KMS-11 (cell line): ENCODE measurements around the gene TPD52L2.

Experiments
- H2AFZ ChIP-seq: fragments of 200-600 bp; sonication (generic); 2 replicates; pipeline ENCODE4 v1.6.1; 2016; ENCODE audit warnings: antibody characterized with exemption, mixed run types, low read depth
- H3K27ac ChIP-seq: fragments of 200-600 bp; sonication (generic); 2 replicates; pipeline ENCODE4 v1.6.1; 2016; ENCODE audit warnings: mild to moderate bottlenecking, mixed run types
- H3K27me3 ChIP-seq: fragments of 200-600 bp; sonication (generic); 2 replicates; pipeline ENCODE4 v1.6.1; 2017; ENCODE audit warnings: mild to moderate bottlenecking, low read depth, mixed run types, moderate library complexity; ENCODE audit not compliant: insufficient read depth
- H3K36me3 ChIP-seq: fragments of 200-600 bp; sonication (generic); 2 replicates; pipeline ENCODE4 v1.6.1; 2017; ENCODE audit warnings: mild to moderate bottlenecking, mixed run types; ENCODE audit not compliant: insufficient read depth
- H3K4me1 ChIP-seq: fragments of 200-600 bp; sonication (generic); 2 replicates; pipeline ENCODE4 v1.6.1; 2016; ENCODE audit warnings: mild to moderate bottlenecking, low read depth, mixed run types; ENCODE audit not compliant: poor library complexity, severe bottlenecking
- H3K4me2 ChIP-seq: fragments of 200-600 bp; sonication (generic); 2 replicates; pipeline ENCODE4 v1.7.0; 2016; ENCODE audit warnings: mild to moderate bottlenecking, mixed run types
- H3K4me3 ChIP-seq: fragments of 200-600 bp; sonication (generic); IDR thresholded peaks from 2 replicates; pipeline ENCODE4 v1.6.1; 2017; ENCODE audit warnings: low read depth, low read length, mixed read lengths; ENCODE audit not compliant: insufficient read depth
- H3K79me2 ChIP-seq: fragments of 200-600 bp; sonication (generic); 2 replicates; pipeline ENCODE4 v1.6.1; 2016; ENCODE audit warnings: low read depth, mixed run types; ENCODE audit not compliant: insufficient read depth
- H3K9ac ChIP-seq: fragments of 200-600 bp; sonication (generic); 2 replicates; pipeline ENCODE4 v1.6.1; 2016; ENCODE audit warnings: mild to moderate bottlenecking, mixed run types
- H4K20me1 ChIP-seq: fragments of 200-600 bp; sonication (generic); 2 replicates; pipeline ENCODE4 v1.6.1; 2016; ENCODE audit warnings: mild to moderate bottlenecking, mixed run types; ENCODE audit not compliant: insufficient read depth
- TF ChIP-seq, protein P1 (sequence below): fragments of 200-600 bp; sonication (generic); conservative IDR thresholded peaks from 2 replicates; pipeline ENCODE4 v1.6.1; 2017; ENCODE audit warnings: low read depth, mild to moderate bottlenecking, antibody characterized with exemption, low read length, moderate library complexity, mixed read lengths

Gene TPD52L2

DNA sequence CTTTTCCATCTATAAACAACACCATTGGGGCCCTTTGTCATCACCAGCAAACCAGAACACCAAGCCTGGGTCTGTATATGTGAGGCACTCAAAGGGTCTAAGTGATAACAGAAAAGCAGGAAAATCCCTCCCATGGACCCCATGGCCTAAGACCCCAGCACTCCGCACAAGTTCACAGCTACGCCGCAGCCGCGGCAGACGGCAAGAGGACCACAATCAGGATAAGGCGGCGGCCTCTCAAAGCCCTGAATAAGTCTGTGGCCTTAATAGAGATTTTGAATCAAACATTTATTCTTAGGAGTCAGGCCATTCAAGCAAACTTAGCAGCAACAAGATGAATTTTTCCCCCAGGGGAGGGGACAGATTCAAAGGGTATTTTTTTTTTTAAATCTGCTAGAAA is 36.9 kb upstream of the TPD52L2 start:
- peaks cover 65% of the 10 kb centered on the region for H3K27me3 ChIP-seq
- H3K9ac ChIP-seq = no peak overlapping the region
- TF ChIP-seq, protein P1, sequence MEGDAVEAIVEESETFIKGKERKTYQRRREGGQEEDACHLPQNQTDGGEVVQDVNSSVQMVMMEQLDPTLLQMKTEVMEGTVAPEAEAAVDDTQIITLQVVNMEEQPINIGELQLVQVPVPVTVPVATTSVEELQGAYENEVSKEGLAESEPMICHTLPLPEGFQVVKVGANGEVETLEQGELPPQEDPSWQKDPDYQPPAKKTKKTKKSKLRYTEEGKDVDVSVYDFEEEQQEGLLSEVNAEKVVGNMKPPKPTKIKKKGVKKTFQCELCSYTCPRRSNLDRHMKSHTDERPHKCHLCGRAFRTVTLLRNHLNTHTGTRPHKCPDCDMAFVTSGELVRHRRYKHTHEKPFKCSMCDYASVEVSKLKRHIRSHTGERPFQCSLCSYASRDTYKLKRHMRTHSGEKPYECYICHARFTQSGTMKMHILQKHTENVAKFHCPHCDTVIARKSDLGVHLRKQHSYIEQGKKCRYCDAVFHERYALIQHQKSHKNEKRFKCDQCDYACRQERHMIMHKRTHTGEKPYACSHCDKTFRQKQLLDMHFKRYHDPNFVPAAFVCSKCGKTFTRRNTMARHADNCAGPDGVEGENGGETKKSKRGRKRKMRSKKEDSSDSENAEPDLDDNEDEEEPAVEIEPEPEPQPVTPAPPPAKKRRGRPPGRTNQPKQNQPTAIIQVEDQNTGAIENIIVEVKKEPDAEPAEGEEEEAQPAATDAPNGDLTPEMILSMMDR = no peak
- no peaks in the 10 kb centered on the region for H3K4me1 ChIP-seq
- H3K4me2 ChIP-seq = no peak overlapping the region
- H2AFZ ChIP-seq = no peak overlapping the region
- H3K36me3 ChIP-seq = no peaks in the 10 kb centered on the region
- no peaks in the 10 kb centered on the region for H4K20me1 ChIP-seq
- H3K79me2 ChIP-seq = no peaks in the 10 kb centered on the region
- no peak overlapping the region for H3K4me3 ChIP-seq
- H3K27ac ChIP-seq = no peak overlapping the region

- no peak overlapping the region for H2AFZ ChIP-seq
- no peak overlapping the region for H3K4me2 ChIP-seq
- no peaks in the 10 kb centered on the region for H4K20me1 ChIP-seq
- TF ChIP-seq, protein P1 = no peak
- H3K4me3 ChIP-seq = no peak overlapping the region
- H3K4me1 ChIP-seq = no peaks in the 10 kb centered on the region
- H3K9ac ChIP-seq = no peak overlapping the region
- H3K27ac ChIP-seq = no peak overlapping the region
- H3K36me3 ChIP-seq = no peaks in the 10 kb centered on the region
- no peaks in the 10 kb centered on the region for H3K79me2 ChIP-seq
- H3K27me3 ChIP-seq = peaks cover 63% of the 10 kb centered on the region
Measured at GRCh38 chr20:63828545-63828944, 36.5 kb upstream of the TPD52L2 start.

GRCh38 chr20:63828951-63829350 is 36.1 kb upstream of the TPD52L2 start:
- Histone ChIP-seq H3K4me2 (no peak overlapping the region), H3K4me3 (no peak overlapping the region), H3K27ac (no peak overlapping the region), H3K27me3 (peaks cover 62% of the 10 kb centered on the region), H2AFZ (no peak overlapping the region), H3K4me1 (no peaks in the 10 kb centered on the region), H3K9ac (no peak overlapping the region), H3K36me3 (no peaks in the 10 kb centered on the region), H3K79me2 (no peaks in the 10 kb centered on the region), H4K20me1 (no peaks in the 10 kb centered on the region)
- TF ChIP-seq, protein P1 = no peak

DNA sequence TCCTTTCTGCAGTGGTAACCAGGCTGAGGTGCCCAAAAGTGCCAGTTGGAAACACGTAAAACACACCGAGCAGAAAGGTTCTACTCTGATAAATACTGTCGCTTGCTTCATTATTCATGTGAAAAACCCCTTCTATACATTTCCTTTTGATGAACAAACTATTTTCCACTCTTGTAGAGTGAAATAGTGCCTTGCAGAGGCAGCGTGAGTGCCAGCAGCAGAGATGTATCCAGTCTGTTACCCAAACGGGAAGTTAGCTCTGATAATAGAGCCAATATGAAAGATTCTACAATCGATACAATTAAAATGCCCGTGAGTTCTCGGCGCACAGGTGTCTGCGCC is 35.5 kb upstream of the TPD52L2 start:
- TF ChIP-seq, protein P1 = no peak
- H2AFZ ChIP-seq = no peak overlapping the region

More for the DNA sequence above, 35.5 kb upstream of the TPD52L2 start:
- no peak overlapping the region for H3K27ac ChIP-seq
- H3K36me3 ChIP-seq = no peaks in the 10 kb centered on the region
- H3K9ac ChIP-seq = no peak overlapping the region
- H3K4me3 ChIP-seq = no peak overlapping the region
- no peaks in the 10 kb centered on the region for H3K4me1 ChIP-seq
- no peaks in the 10 kb centered on the region for H3K79me2 ChIP-seq
- no peaks in the 10 kb centered on the region for H4K20me1 ChIP-seq
- H3K27me3 ChIP-seq = peaks cover 60% of the 10 kb centered on the region
- H3K4me2 ChIP-seq = no peak overlapping the region
